ENCODE results near the gene RGL4.
"Not testable (repeated sequence)": the region's sequence is repeated elsewhere in the genome, so short reads cannot be mapped to it uniquely, and the experiment has no call there.

Gene RGL4

DNA sequence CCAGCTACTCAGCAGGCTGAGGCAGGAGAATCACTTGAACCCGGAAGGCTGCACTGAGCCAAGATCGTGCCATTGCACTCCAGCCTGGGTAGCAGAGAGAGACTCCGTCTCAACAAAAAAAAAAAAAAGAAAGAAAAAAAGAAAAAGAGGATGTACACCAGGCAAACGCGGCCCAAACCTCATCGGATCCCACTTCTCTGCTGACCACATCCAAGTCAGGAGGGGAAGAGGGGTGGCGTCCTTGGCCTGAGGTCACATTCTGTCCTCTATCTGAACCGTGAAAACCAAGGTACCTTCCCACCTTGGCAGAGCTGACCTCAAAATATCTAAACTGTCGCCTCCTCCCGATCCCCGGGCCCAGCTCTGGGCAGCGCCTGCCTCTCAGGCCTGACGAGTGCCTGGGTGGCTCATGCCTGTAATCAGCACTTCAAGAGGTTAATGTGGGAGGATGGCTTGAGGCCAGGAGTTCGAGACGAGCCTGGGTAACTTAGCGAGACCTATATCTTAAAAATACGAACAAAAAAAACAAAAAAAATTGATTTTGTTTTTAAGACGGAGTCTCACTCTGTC, 25.1 kb downstream of the RGL4 start:
- no peak for DNase-seq (ENCODE audit: low spot score)
- TF ChIP-seq, protein P1, sequence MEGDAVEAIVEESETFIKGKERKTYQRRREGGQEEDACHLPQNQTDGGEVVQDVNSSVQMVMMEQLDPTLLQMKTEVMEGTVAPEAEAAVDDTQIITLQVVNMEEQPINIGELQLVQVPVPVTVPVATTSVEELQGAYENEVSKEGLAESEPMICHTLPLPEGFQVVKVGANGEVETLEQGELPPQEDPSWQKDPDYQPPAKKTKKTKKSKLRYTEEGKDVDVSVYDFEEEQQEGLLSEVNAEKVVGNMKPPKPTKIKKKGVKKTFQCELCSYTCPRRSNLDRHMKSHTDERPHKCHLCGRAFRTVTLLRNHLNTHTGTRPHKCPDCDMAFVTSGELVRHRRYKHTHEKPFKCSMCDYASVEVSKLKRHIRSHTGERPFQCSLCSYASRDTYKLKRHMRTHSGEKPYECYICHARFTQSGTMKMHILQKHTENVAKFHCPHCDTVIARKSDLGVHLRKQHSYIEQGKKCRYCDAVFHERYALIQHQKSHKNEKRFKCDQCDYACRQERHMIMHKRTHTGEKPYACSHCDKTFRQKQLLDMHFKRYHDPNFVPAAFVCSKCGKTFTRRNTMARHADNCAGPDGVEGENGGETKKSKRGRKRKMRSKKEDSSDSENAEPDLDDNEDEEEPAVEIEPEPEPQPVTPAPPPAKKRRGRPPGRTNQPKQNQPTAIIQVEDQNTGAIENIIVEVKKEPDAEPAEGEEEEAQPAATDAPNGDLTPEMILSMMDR (IDR thresholded peaks at IDR 0.05; ENCODE audit: extremely low read depth, missing control alignments), result no peak

DNA sequence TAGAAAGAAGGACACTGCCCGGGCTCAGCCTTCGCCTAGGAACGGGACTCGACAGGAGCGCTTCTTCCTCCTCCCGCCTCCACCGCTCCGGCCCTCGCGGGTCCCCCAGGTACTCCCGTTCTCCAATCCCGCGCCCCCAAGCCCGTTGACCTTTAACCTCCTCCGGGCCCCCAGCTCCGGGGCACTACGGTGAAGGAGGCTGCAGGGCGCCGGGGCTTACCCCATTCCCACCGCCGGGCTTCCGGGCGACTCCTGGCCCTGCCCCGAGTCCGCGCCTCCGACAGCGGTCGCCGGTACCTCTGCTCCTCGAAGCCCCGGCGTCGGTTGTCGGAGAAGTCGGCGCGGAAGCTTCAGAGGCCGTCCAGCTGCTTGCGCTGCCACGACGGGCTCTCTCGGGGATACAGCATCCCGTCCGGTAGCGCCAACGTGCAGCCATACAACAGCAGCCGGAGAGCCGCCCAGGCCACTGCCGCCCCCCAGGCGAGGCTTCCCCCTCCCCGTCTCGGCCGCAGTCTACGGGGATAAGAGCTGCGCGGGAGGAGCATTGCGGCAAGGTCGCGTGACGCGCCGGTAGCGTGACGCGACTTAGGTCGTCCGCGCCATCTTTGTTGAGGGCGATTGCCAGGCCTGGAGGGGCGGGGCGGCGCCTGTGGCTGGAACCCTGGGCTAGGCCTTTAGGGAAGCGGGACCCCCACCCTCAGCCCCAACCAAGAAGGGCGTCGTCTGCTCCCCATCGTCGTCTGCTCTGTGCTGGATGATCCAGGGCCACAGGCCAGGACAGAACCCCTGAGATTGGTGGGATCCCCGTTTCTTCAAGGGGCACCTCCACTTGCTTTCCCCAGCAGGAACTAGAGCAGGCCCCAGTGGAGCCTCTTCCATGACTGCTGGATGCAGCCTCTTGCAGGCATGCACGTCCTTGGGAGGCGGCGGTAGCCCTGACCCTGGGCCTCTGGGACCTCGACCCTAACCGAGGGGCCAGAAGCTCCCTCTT, 26.3 kb downstream of the RGL4 start:
- DNase-seq (ENCODE audit: low spot score), result peak; percentile 90
- TF ChIP-seq, protein P1 (IDR thresholded peaks at IDR 0.05; ENCODE audit: extremely low read depth, missing control alignments), result no peak

DNA sequence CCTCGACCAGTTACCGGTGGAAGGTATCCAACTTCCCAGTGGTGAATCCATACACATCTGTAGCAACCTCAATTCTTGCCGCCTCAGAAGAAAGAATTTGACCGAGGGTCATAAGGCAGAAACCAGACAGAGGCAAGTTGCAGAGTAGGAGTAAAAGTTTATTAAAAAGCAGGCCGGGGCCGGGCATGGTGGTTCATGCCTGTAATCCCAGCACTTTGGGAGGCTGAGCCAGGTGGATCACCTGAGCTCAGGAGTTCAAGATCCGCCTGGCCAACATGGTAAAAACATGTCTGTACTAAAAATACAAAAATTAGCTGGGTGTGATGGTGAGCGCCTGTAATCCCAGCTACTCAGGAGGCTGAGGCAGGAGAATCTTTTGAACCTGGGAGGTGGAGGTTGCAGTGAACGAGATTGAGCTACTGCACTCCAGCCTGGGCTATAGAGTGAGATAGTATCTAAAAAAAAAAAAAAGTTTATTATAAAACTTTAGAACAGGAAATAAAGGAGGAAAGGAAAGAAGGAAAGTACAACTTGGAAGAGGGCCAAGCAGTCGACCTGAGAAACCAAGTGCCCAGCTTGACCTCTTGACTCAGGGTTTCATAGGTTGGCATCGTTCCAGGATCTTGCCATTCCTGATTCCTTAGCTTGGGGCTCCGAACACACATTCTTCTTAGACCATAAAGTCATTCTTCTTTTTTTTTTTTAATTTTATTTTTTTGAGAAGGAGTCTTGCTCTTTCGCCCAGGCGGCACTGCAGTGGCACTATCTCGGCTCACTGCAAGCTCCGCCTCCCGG, 27.8 kb downstream of the RGL4 start:
- no peak for DNase-seq (ENCODE audit: low spot score)
- TF ChIP-seq, protein P1 (IDR thresholded peaks at IDR 0.05; ENCODE audit: extremely low read depth, missing control alignments), result no peak

DNA sequence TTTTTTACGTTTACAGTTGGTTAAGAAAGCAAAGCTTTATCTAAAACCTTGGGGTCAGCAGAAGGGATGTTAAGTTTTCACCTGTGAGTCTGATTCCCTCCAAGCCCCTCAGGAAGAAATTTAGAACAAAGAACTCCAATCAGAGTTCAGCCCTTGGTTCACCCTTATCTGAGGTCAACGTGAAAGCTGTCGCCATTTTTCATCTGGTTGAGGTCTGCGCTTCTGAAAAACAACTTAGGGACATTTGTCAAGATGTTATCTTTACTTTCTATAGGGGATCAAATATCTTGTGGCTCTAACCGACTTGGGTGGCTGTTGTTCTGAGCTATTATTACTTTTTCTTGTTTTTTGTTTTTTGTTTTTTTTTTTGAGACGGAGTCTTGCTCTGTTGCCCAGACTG, 30.0 kb downstream of the RGL4 start:
- TF ChIP-seq, protein P1 (IDR thresholded peaks at IDR 0.05; ENCODE audit: extremely low read depth, missing control alignments), result no peak
- no peak for DNase-seq (ENCODE audit: low spot score)

DNA sequence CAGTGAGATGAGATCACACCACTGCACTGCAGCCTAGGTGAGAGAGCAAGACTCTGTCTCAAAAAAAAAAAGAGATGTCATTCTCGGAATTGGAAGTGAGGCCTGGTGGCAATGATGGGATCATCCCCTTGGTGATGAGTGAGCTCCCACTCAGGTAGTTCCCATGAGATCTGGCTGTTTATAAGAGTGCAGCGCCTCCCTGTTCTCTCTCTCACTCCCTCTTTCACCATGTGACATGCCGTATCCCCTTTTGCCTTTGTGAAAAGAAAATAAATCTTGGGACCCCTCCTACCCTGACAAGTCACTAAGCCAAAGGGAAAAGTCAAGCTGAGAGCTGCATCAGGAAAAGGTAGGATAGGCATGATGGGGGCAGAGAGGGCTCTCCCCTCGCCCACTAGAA, 31.3 kb downstream of the RGL4 start:
- TF ChIP-seq, protein P1 (IDR thresholded peaks at IDR 0.05; ENCODE audit: extremely low read depth, missing control alignments), result no peak
- no peak for DNase-seq (ENCODE audit: low spot score)

DNA sequence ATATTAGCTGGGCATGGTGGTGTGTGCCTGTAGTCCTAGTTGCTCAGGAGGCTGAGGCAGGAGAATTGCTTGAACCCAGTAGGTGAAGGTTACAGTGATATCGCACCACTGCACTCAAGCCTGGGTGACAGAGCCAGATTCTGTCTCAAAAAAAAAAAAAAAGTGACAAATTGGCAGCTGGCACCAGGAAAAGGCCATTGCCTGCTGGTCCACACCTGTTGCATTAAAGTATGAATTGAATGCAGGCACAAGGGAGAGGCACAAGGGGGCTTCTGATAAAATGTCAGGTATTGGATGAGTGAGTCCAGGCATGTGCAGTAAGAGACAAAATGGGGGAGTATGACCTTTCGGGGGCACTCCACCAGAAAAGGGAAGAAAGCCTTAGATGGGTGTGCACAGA, 31.9 kb downstream of the RGL4 start:
- DNase-seq (ENCODE audit: low spot score), result no peak
- TF ChIP-seq, protein P1 (IDR thresholded peaks at IDR 0.05; ENCODE audit: extremely low read depth, missing control alignments), result no peak

DNA sequence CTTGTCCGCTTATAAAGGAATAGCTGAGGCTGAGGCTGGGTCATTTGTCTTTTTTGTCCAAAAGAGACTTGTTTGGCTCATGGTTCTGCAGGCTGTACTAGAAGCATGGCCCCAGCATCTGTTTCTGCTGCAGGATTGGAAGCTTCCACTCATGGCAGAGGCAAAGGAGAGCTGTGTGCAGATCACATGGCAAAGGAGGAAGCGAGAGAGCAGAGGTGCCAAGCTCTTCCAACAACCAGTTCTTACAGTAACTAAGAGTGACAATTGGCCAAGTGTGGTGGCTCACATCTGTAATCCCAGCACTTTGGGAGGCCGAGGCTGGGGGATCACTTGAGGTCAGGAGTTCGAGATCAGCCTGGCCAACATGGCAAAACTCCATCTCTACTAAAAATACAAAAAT, 37.3 kb downstream of the RGL4 start:
- DNase-seq (ENCODE audit: low spot score), result not testable (repeated sequence)
